GM19035 (cell line): ENCODE measurements around the gene INS.
"Not testable (repeated sequence)": the region's sequence is repeated elsewhere in the genome, so short reads cannot be mapped to it uniquely, and the experiment has no call there.

Experiments used
- ATAC-seq: cut with Tn5 transposase; IDR thresholded peaks from one replicate; pipeline ENCODE4 v1.9.1; 2021; ENCODE audit not compliant: unreplicated experiment

The INS gene

DNA sequence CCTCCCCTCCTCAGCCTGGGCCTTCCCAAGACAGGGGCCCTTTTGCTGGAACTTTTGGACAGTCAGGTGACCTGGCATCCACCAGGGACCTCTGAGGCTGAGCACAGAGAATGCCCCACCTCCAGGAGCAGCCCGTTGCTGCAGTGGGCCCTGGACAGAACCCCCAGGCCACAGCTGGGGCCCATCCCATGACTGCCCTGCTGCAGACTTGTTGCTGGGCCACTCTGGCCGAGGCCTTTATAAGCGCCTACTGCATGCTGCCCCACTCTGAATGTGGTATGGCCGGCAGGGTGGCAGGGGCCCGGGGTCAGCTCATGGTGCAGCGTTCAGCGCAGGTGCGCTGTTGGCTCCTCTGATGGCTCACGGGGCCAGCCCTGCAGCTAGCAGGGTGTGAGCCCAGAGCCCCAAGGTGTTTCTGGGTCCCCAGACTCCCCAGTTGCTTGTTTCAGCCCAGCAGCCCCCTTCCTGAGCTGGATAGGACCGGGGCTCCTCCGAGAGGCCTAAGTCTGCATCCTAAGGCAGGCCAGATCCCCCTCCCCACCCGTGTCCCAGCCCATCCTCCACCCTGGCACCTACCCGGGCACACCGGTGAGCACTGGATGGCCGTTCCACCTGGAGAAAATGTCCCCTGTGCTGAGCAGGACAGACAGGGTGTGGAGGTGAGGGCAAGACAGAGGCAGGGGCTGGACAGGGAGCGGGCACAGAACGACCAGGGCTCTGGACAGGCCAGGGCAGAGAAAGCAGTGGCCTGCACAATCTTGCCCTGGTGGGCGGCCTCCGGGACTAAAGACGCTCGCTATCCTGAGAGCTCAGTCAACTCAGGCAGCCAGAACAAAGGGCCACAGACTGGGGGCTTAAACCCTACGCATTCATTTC lies 38.7 kb upstream of the INS start:
- no peak for ATAC-seq

DNA sequence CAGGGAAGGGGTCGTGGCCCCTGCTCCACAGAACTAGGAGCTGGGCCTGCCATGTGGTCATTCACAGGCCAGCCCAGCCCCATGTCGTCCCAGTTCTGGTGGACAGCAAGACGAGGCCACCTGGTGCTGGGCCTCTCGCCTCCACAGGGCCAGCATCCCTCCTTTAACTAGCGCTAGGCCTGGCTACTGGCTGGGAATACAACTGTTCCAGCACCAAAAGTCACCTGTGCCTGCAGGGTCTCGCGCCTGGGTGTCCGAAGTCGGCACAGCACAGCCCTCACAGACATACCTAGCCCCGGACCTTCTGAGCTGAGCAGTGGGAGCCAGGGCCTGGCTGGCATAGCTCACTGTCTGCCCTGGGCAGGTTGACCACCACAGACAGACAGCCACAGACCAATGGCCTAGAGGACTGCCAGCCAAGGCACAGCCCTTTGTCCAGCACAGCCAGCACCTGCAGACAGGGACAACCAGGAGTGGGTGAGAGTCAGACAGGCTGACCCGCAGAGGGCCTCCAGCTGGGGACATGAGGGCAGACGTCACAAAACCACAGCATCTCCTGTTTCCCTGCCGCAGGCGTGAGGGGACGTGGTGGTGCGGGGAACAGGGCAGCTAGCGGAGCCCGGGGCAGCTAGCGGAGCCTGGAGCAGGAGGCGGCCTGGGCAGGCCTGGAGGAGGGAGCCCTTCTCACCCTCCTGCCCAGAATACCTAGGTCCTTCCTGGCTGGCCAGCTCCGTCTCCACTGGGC lies 37.8 kb upstream of the INS start:
- ATAC-seq, result no peak

DNA sequence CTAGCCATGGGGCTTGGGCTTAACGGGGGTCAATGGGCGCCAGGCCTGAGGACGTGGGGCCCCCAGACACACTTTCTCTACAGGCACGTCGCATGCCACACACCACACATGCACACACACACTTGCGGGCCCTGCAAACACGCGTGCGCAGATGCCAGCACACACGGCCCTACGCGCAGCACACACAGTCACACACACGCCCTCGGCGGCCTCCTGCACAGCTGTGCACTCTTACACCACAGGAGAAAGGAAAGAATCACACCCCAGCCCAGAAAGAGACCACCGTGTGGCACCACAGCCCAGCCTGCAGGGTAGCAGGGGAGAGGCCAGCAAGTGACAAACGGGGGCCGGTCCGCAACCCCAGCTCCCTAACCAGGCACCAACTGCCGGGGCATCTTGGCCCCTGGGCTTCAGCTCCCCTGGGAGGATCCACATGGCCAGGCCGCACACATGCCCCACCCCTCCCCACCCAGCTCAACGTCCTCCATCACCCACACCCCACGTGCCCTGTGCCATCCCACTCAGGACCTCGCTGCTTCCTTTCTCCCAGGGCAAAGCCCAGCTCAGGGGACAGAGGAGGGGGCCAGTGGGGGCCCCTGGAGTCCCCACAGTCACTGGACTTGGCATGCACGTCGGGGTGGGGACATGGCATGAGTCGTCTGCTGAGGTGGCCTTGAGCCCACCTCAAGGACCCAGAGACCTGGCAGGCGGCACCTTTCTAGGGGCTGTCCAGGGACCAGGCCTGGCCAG lies 36.9 kb upstream of the INS start:
- ATAC-seq, result no peak

DNA sequence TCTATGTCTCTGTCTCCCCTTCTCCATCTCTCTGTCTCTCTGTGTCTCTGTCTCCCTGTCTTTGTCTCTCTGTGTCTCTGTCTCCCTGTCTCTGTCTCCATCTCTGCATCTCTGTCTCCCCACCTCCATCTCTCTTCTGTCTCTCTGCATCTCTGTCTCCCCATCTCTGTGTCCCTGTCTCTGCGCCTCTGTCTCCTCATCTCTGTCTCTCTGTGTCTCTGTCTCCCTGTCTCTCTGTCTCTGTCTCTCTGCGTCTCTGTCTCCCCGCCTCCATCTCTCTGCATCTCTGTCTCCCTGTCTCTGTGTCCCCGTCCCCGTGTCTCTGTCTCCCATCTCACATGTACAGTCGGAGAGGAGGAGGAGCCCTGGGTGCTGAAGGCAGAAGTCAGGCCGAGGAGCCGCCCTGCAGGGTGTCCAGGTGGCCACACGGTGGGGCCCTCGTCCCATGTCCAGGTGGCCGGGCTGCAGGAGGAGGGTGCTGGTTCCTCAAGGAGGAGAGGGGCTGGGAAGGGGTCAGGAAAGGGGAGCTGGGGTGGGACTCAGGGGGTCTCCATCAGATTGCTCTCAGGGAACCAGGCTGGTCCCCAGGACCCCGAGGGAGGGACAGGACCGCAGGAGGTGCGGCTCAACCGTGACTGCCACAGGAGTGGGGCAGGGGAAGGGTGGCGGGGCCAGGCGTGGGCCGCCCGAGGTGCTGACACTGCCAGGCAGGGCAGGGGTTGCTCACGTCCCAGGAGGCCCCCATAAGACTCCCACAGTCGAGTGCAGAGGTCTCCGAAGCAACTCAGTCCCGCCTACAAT lies 36.2 kb upstream of the INS start:
- ATAC-seq, result no peak

DNA sequence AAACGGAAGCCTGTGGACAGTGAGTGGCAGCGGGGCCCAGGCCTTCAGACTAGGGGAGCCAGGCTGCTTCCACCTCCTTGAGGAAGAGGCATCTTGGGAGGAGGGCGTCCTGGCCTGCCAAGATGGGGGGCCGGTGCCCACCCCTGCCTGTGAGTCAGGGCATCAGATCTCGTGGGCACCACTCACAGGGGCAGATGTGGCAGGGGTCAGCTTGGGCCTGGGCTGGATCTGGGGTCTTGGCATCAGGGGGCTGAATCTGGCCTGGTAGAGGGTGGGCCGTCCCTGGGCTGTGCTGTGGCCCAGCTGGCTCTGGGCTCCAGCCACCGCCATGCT lies 34.7 kb upstream of the INS start:
- no peak for ATAC-seq

DNA sequence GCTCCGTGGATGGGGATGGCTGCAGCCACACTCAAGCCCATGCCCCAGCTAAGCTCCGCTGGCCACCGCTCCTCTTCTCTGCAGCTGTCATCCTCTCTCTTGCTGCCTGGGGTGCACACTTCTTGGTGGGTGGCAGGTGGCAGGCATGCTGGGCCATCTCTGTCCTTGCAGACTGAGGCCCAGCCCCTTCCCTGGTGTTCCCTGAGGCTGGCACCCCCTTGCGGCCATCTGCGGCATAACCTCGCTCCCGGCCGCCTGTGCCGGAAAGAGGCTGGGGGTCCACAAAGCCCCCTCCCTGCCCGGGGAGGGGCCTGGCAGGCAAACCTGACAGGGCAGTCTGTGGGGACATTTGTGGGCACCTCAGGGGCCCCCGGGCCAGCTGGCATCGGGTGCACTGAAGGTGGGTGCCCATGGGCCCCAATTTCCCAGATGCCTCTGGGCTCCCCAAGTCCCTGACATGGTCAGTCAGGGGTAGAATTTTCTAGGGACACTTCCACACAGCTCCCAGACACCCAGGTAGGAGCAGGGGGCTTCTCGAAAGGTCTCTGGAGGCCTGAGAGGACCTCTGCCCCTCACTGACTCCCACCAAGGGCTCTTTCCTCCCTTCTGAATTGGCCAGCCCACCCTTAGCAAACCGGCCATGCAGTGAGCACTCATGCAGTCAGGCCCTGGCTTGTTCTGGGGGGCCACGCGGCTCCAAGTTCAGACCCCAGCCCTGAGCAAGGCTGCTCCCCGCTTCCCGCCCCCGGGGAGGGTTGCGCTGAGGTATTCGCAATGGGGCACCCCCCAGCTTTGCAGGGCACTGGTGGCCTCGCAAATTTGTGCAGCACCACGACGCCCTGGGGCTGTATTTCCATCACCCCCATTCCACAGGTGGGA lies 34.1 kb upstream of the INS start:
- no peak for ATAC-seq

DNA sequence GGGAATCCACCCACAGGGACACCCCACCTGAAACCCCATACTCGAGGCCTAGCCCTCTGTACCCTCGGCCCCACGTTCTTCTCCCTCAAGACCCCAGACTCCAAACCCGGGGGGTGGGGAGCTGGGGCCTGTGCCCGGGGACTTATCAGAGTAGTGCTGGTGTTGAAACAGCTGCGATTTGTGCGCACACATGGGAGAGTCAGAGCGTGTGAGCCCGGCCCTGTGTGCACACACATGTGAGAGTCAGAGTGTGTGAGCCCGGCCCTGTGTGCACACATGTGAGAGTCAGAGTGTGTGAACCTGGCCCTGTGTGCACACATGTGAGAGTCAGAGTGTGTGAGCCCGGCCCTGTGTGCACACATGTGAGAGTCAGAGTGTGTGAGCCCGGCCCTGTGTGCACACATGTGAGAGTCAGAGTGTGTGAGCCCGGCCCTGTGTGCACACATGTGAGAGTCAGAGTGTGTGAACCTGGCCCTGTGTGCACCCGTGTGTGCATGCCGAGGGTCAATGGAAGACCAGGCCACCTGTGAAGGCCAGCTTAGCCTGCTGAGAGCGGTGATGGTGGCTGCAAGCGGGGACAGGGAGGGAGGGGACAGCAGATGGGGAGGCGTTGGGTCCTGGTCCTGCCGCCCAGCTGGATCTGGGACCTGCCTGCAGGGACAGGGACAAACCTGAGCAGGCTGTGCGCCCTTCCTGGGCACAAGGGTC lies 33.0 kb upstream of the INS start:
- ATAC-seq, result not testable (repeated sequence)

DNA sequence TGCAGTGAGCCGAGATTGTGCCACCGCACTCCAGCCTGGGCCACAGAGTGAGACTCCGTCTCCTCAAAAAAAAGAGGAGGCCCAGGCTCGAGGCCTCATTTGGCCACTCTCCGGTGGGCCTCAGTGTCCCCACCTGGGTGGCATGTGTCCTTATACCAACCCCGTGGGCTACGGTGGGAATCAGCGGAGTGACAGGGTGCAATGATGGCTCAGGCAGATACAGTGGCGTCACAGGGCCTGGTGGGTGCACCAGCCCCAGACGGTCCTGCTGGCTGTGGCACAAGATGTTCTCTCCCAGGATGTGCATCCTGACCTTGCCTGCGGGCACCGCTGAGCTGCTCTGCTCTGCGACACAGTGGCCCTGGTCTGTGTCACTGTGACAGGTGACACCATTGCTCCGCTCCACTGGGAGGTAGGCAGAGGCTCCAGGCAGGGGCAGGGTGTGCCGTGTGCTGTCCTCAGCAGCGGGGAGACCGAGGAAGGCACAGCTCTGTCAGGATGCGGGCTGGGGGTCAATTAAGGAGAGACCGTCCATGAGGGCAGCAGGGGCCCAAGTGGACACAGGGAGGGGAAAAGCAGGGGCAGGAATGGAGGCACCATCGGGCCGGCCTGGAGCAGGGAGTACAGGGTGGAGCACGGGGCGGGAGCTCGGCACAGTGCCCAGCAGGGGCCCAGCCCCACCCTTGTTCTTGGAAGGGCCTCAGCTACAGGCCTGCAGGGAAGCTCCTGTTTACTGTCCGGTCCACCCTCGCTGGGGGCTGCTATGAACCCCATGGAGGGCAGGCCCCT lies 32.3 kb upstream of the INS start:
- no peak for ATAC-seq

DNA sequence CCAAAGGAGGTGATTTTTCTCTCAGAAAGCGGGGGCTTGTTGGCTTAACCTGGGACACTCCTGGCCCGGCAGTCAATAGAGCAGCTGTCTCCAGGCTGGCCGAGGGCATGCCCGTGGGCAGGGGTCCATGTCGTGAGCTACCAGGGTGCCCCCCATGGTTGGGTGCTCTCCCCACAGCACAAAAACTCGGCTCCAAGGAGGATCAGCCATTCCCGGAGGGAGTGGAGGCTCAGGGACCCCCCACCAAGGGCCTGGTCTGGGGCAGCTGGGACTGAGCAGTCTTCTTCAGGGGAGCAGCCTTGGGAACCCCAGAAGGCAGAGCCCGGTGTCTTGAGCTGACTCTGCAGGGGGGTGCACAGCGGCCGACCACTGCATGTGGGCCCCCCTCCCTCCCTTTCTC lies 31.4 kb upstream of the INS start:
- ATAC-seq, result no peak

DNA sequence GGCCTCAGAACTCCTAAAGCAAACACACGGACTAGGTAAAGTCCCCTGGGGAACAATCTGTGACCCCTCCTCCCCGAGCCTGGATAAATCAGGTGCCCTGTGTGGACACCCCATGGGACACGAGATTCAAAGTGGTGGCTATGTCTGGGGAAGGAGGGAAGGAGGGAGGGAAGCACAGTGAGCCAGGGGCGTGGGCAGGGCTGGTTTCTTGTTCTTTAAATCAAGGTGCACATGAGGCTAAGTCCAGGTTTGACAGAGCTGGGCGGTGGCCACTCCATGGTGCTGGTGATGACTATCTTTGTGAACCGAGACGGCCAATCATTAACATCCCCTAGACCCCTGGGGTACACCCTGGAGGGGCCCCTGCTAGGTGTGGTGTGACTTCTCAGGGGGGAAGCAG lies 30.9 kb upstream of the INS start:
- ATAC-seq, result no peak

DNA sequence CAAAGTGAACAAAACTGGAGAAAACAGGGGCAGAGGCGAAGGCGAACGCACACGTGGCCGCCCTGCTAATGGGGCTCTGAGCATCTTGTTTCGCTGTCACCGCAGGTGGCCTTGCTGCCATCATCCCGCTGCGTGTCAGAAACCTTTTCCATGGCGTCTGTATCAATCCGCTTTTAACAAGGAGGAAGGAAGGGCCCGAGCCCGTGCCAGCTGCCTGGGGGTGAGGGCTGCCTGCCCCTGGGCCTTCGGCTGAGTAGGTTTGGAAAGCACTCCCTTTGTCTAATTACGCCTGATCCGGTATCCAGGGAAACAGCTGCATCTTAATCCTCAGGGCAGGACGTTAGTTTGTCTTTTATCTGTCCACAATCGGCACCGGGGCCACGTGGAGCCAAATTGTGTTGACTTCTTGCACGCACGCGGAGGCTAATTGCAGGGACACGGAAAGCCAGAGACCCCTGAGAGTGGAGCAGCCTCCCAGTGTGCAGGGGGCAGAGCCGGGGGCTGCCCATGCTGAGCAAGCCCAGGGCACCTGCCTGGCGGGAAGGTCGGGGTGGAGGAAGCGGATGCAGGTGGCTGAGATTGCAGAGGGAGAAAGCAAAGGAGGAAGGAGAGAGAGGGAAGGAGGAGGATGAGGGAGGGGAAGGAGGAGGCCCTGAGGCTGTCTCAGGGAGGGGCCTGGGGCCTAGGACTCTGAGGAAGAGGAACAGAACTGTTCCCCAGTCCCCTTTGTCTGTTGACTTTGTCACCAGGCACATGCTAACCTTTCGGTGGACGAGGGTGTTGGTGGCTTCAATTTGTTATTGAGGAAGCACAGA lies 29.9 kb upstream of the INS start:
- ATAC-seq, result no peak

DNA sequence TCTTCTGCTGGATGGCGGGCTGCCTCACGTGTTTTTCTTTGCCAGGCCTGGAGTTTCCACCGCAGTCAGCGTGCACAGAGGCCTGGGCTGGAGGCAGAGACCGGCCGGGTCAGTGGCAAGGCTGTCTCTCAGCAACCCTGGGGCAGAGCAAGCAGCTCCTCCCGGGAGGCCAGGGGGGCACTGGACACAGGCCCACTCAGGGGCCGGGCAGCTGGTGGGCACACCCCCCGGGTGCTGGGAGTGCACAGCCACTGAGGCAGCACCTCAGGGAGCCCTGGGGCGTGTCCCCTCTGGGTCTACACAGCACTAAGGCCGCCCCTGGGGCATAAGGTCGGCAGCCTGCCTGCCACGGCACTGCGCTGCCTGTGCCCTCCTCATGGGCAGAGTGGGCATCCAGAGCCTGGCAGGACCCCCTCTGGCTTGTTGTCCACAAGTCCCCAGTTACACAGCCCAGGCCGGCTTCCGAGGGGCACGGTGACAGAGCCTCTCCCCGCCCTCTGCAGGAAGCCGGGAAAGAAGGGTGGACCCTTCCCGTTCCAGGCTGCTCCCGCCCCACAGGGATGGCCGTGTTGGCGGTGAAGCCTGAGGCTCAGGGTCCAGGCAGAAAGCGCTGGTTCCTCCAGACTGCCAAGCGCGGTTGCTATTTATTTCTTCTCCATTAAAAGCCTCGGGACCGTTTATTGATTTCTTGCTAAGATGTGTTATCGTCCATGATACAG lies 29.1 kb upstream of the INS start:
- ATAC-seq, result no peak

DNA sequence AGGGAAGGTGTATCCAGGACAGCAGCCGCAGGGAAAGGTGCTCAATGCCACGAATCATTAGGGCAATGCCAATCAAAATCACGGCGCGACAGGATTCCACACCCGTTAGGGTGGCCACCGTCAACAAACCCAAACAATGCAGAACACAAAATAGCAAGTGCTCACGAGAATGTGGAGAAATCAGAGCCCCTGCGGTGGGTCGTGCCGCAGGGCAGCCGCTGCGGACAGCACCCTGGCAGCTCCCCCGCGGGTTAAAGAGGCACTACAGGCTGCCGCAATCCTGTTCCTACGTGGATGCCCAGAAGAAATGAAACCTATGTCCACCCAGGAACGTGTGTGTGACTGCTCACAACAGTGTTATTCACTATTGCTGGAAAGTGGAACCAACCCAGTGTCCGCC lies 27.7 kb upstream of the INS start:
- no peak for ATAC-seq

DNA sequence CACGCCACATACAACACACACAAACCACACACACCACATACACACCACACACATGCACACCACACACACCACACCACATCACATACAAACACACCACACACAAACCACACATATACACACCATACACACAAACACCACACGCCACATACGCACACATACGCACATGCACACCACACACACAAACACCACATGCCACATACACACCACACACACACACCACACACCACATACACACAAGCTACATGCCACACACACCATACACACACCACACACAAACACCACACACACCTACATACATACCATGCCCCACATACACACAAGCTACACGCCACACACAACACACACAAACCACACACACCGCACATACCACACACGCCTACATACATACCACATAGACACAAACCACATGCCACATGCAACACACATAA lies 26.3 kb upstream of the INS start:
- no peak for ATAC-seq

DNA sequence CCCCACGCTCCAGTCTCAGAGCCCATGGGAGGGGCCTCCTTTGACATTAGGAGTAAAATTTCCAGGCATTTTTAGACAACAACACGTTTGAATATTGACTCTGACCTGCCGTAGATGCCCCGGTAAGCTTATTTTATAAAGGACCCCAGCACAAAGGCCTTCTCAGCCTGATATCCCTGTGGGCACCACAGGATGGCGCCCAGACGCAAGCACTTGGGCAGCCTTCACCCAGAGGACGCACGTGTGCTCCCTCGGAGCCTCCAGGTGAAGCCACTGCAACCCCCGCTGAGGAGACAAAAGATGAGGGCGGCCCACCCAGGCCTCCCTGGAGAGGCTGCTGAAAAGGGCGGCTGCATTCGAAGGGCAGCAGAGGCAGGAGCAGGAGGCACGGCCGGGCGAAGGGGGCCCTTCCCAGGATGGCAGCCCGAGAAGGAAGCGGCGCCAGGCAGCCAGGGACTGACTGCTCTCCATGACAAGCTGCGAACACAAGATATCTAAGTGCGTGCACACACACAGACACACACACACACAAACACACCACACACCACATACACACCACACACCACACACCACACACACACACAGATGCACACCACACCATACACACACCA lies 25.8 kb upstream of the INS start:
- ATAC-seq, result no peak

DNA sequence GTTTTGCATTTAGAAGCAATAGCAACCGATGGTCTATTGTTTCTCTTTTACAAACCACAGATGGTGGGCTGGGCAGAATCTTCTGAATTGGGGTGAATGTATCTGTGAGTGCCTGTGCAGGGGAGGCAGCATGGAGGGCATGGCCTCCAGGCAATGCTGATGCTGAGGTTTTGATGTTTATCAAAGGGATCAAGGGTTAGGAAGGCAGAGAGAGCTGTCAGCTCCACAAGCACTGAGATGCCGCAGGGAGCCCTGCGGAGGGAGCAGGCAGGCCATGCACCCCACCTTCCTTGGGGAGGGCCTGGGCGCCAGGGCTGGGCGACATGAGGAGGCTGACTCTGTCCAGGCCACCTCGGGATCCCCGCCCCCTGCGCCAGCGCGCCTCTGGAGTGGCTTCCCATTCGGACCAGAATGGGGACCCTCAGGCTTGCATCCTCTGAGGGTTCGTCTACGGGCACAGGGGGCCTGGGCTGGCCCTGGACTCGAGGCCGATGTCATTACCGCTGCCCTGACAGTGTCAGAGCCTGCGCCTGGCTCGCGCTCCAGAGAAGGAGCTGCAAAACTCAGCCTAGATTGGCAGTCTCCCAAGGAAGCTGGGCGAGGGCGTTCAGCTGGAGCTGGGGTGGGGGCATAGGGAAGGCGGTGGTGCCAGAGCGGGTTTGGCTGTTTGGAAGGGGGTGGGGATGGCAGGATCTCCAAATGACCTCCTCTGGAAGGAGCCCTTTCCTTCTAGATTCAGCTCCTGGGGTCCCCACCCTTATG lies 24.5 kb upstream of the INS start:
- no peak for ATAC-seq
